H1 (cell line): Measurements from ENCODE around the gene ZNF768. TPM values are rescaled to one million over a fixed set of nuclear protein-coding genes. Genes with fewer than 3 reads are reported as not detected.

ENCODE experiments used
- CTCF ChIA-PET: fragments of 300-600 bp; sonication (Branson Sonifier 250); formaldehyde crosslinking; loops from one replicate; lab custom pipeline; 2021; ENCODE audit not compliant: partially characterized antibody; lab: Charles Lee
- POLR2A ChIA-PET: fragments of 300-600 bp; sonication (Branson Sonifier 250); formaldehyde crosslinking; loops from one replicate; lab custom pipeline; 2021; ENCODE audit warnings: inconsistent platforms; ENCODE audit not compliant: partially characterized antibody; lab: Charles Lee
- DNase-seq, 2 experiments: peaks; one replicate each; pipeline versions ENCODE4 v3.0.0 to v3.0.0-alpha.2; 2010 to 2022; ENCODE audit warnings: low spot score in 2 of 2, low read depth in 1 of 2, mixed read lengths in 1 of 2
- FAIRE-seq: peaks from 2 replicates; lab custom pipeline; 2011; peaks lifted over from hg19 to GRCh38; lab: Jason Lieb, UNC
- H2AFZ ChIP-seq: 2 replicates; pipeline ENCODE4 v1.8.1; 2012; ENCODE audit warnings: low read length, inconsistent platforms
- H2AK5ac ChIP-seq: 2 replicates; pipeline ENCODE4 v1.6.1; 2013; ENCODE audit warnings: low read depth, low read length
- H2BK120ac ChIP-seq: replicated peaks from 2 replicates; pipeline ENCODE3; 2013; ENCODE audit warnings: low read depth, low read length, inconsistent platforms
- H2BK12ac ChIP-seq: 2 replicates; pipeline ENCODE4 v1.6.1; 2013; ENCODE audit warnings: low read depth, low read length
- H2BK15ac ChIP-seq: 2 replicates; pipeline ENCODE4 v1.6.1; 2013; ENCODE audit warnings: low read length
- H2BK20ac ChIP-seq: 2 replicates; pipeline ENCODE4 v1.6.1; 2013; ENCODE audit warnings: low read length
- H2BK5ac ChIP-seq: 2 replicates; pipeline ENCODE4 v1.6.1; 2013; ENCODE audit warnings: low read depth, low read length
- H3K14ac ChIP-seq: 2 replicates; pipeline ENCODE4 v1.6.1; 2013; ENCODE audit warnings: inconsistent platforms; ENCODE audit not compliant: insufficient read length
- H3K18ac ChIP-seq: 2 replicates; pipeline ENCODE4 v1.6.1; 2013; ENCODE audit warnings: low read length; ENCODE audit errors: extremely low read depth
- H3K23ac ChIP-seq: 2 replicates; pipeline ENCODE4 v1.6.1; 2013; ENCODE audit warnings: inconsistent platforms; ENCODE audit not compliant: insufficient read length
- H3K23me2 ChIP-seq: 2 replicates; pipeline ENCODE4 v1.6.1; 2013; ENCODE audit warnings: low read depth, low read length
- H3K27ac ChIP-seq: 2 replicates; pipeline ENCODE4 v1.6.1; 2011; ENCODE audit warnings: low read depth, low read length, inconsistent platforms
- H3K27me3 ChIP-seq, 4 experiments: replicated peaks in 1 of 4; 1 replicate in 1 of 4; 2 replicates in 3 of 4; pipeline versions ENCODE4 v1.6.1 to v1.8.1; 2011 to 2013; ENCODE audit warnings: low read length in 3 of 4, mild to moderate bottlenecking in 3 of 4, inconsistent platforms in 2 of 4, mixed read lengths in 2 of 4, moderate library complexity in 1 of 4; ENCODE audit not compliant: control insufficient read depth in 3 of 4, insufficient read depth in 3 of 4; ENCODE audit errors: extremely low read depth in 1 of 4
- H3K36me3 ChIP-seq, 4 experiments: 2 replicates each; pipeline versions ENCODE4 v1.6.1 to v1.8.1; 2011 to 2013; ENCODE audit warnings: mild to moderate bottlenecking in 4 of 4, low read length in 3 of 4, moderate library complexity in 2 of 4, control low read depth in 1 of 4, inconsistent platforms in 1 of 4; ENCODE audit not compliant: insufficient read depth in 4 of 4, control insufficient read depth in 2 of 4
- H3K4ac ChIP-seq: replicated peaks from 2 replicates; pipeline ENCODE3; 2013; ENCODE audit warnings: low read length, low read depth, mixed read lengths, inconsistent platforms; ENCODE audit not compliant: insufficient read length
- H3K4me1 ChIP-seq, 4 experiments: replicated peaks in 1 of 4; 1 replicate in 1 of 4; 2 replicates in 3 of 4; pipeline versions ENCODE4 v1.6.1 to v1.8.1; 2011 to 2013; ENCODE audit warnings: low read length in 3 of 4, inconsistent platforms in 2 of 4, mixed read lengths in 1 of 4; ENCODE audit not compliant: insufficient read depth in 4 of 4, control insufficient read depth in 3 of 4
- H3K4me2 ChIP-seq, 2 experiments: 2 replicates each; pipeline versions ENCODE4 v1.6.1 to v1.8.1; 2011 to 2013; ENCODE audit warnings: low read depth in 2 of 2, low read length in 2 of 2, control low read depth in 1 of 2, inconsistent platforms in 1 of 2, mild to moderate bottlenecking in 1 of 2; ENCODE audit not compliant: insufficient read depth in 1 of 2
- H3K4me3 ChIP-seq, 4 experiments: fragments of 200-600, 300-600 bp in 1 of 4; sonication (generic), shearing (Covaris generic), sonication (Bioruptor Twin) in 1 of 4; 2 replicates each; pipeline versions ENCODE4 v1.5.1 to v1.8.1; 2011 to 2016; ENCODE audit warnings: low read length in 4 of 4, low read depth in 3 of 4, control low read depth in 2 of 4, inconsistent platforms in 2 of 4, mild to moderate bottlenecking in 2 of 4, mixed read lengths in 1 of 4, moderate library complexity in 1 of 4; ENCODE audit not compliant: insufficient read depth in 2 of 4; ENCODE audit errors: extremely low read depth in 1 of 4
- H3K56ac ChIP-seq: replicated peaks from 2 replicates; pipeline ENCODE3; 2013; ENCODE audit warnings: low read depth, mild to moderate bottlenecking, mixed read lengths, low read length, inconsistent platforms; ENCODE audit not compliant: insufficient read length
- H3K79me1 ChIP-seq: 2 replicates; pipeline ENCODE4 v1.6.1; 2013; ENCODE audit warnings: low read depth, low read length, control low read depth
- H3K79me2 ChIP-seq, 2 experiments: 2 replicates each; pipeline versions ENCODE4 v1.6.1 to v1.8.1; 2012 to 2013; ENCODE audit warnings: low read length in 2 of 2, mild to moderate bottlenecking in 2 of 2, inconsistent platforms in 1 of 2; ENCODE audit not compliant: insufficient read depth in 2 of 2, control insufficient read depth in 1 of 2
- H3K9ac ChIP-seq, 4 experiments: replicated peaks in 1 of 4; 1 replicate in 1 of 4; 2 replicates in 3 of 4; pipeline versions ENCODE4 v1.6.1 to v1.8.1; 2011 to 2013; ENCODE audit warnings: low read depth in 3 of 4, low read length in 3 of 4, control low read depth in 2 of 4, mild to moderate bottlenecking in 2 of 4, moderate library complexity in 2 of 4, inconsistent platforms in 1 of 4; ENCODE audit errors: extremely low read depth in 1 of 4
- H3K9me3 ChIP-seq, 2 experiments: 2 replicates each; pipeline versions ENCODE4 v1.6.1 to v1.8.1; 2012 to 2013; ENCODE audit warnings: mild to moderate bottlenecking in 2 of 2, moderate library complexity in 2 of 2, control low read depth in 1 of 2, inconsistent platforms in 1 of 2, low read depth in 1 of 2, low read length in 1 of 2, mixed read lengths in 1 of 2; ENCODE audit not compliant: insufficient read depth in 2 of 2
- H4K20me1 ChIP-seq, 2 experiments: replicated peaks in 1 of 2; 2 replicates each; pipeline versions ENCODE3 to v1.8.1; 2011 to 2013; ENCODE audit warnings: inconsistent platforms in 2 of 2, low read length in 2 of 2, mild to moderate bottlenecking in 1 of 2; ENCODE audit not compliant: insufficient read depth in 2 of 2, control insufficient read depth in 1 of 2
- H4K5ac ChIP-seq: 2 replicates; pipeline ENCODE4 v1.6.1; 2013; ENCODE audit warnings: low read length, low read depth, mixed read lengths, inconsistent platforms; ENCODE audit not compliant: insufficient read length
- H4K8ac ChIP-seq: 2 replicates; pipeline ENCODE4 v1.8.0; 2013; ENCODE audit warnings: mild to moderate bottlenecking, moderate library complexity, low read length, inconsistent platforms; ENCODE audit not compliant: insufficient read depth; ENCODE audit errors: extremely low read depth
- H4K91ac ChIP-seq: replicated peaks from 2 replicates; pipeline ENCODE3; 2013; ENCODE audit warnings: low read length, mixed read lengths, inconsistent platforms; ENCODE audit not compliant: insufficient read length
- BACH1 ChIP-seq: IDR thresholded peaks from 2 replicates; pipeline ENCODE4 v1.6.1; 2012; ENCODE audit warnings: low read length, improper control_type of control experiment
- CREB1 ChIP-seq: IDR thresholded peaks from 2 replicates; pipeline ENCODE4 v1.6.1; 2012; ENCODE audit warnings: inconsistent platforms
- CTBP2 ChIP-seq: IDR thresholded peaks from 2 replicates; pipeline ENCODE4 v1.7.0; 2011; ENCODE audit warnings: borderline replicate concordance, mild to moderate bottlenecking, moderate library complexity, mixed read lengths, low read length; ENCODE audit not compliant: insufficient read depth, insufficient read length
- E2F6 ChIP-seq: IDR thresholded peaks from 2 replicates; pipeline ENCODE4 v1.6.1; 2012; ENCODE audit warnings: inconsistent platforms
- EGR1 ChIP-seq: IDR thresholded peaks from 2 replicates; pipeline ENCODE4 v1.6.1; 2011; ENCODE audit warnings: low read depth, low read length, borderline replicate concordance
- EP300 ChIP-seq, 2 experiments: IDR thresholded peaks; 1 replicate in 1 of 2; 2 replicates in 1 of 2; pipeline ENCODE4 v1.6.1; 2011 to 2012; ENCODE audit warnings: low read depth in 2 of 2, low read length in 2 of 2, mild to moderate bottlenecking in 2 of 2, borderline replicate concordance in 1 of 2, inconsistent platforms in 1 of 2, moderate library complexity in 1 of 2
- JUN ChIP-seq: IDR thresholded peaks from 2 replicates; pipeline ENCODE4 v1.6.1; 2011; ENCODE audit warnings: low read depth, mild to moderate bottlenecking, improper control_type of control experiment, low read length
- KDM4A ChIP-seq: IDR thresholded peaks from one replicate; pipeline ENCODE4 v1.7.1; 2012; ENCODE audit warnings: low read depth, mild to moderate bottlenecking, moderate library complexity, low read length, inconsistent platforms; ENCODE audit not compliant: severe bottlenecking
- KDM5A ChIP-seq: fragments of 200-600 bp; IDR thresholded peaks from 2 replicates; pipeline ENCODE4 v1.7.1; 2012; ENCODE audit warnings: mild to moderate bottlenecking, low read length, inconsistent platforms, mixed read lengths
- POLR2A ChIP-seq, 2 experiments: IDR thresholded peaks; 1 replicate in 1 of 2; 2 replicates in 1 of 2; pipeline ENCODE4 v1.6.1; 2011; ENCODE audit warnings: low read depth in 2 of 2, low read length in 2 of 2, mild to moderate bottlenecking in 2 of 2; ENCODE audit errors: control extremely low read depth in 1 of 2
- SIRT6 ChIP-seq: IDR thresholded peaks from one replicate; pipeline ENCODE4 v1.7.1; 2012; ENCODE audit warnings: low read length, inconsistent platforms
- SIX5 ChIP-seq: IDR thresholded peaks from 2 replicates; pipeline ENCODE4 v1.6.1; 2011; ENCODE audit warnings: mild to moderate bottlenecking, low read depth, low read length
- SP4 ChIP-seq: IDR thresholded peaks from 2 replicates; pipeline ENCODE4 v1.6.1; 2012; ENCODE audit warnings: low read length, inconsistent platforms
- YY1 ChIP-seq: IDR thresholded peaks from 2 replicates; pipeline ENCODE4 v1.6.1; 2011; ENCODE audit warnings: low read depth, mild to moderate bottlenecking, low read length
- WGBS, 2 experiments: shearing (Covaris generic) in 1 of 2; methylation state at CpG; one replicate each; pipeline versions ENCODE4 v1.1.6 to v1.1.7; 2013 to 2015; ENCODE audit warnings: low lambda C conversion rate in 2 of 2, mixed read lengths in 2 of 2, inconsistent platforms in 1 of 2, low coverage in 1 of 2, missing lambda C conversion rate in 1 of 2; ENCODE audit not compliant: insufficient replicate concordance in 2 of 2, insufficient coverage in 1 of 2, insufficient read length in 1 of 2; ENCODE audit errors: extremely low coverage in 1 of 2, missing lambda C conversion rate in 1 of 2; 5-methylcytosine and 5-hydroxymethylcytosine counted together
- polyA plus RNA-seq, 7 experiments: library from polyadenylated mRNA; depleted of rRNA in 3 of 7; stranded (reverse) in 5 of 7; unstranded in 2 of 7; fragments of >200 nt in 5 of 7; fragments of 200-250 nt in 2 of 7; gene quantifications; 1 replicate in 5 of 7; 2 replicates in 1 of 7; 4 replicates in 1 of 7; pipeline versions ENCODE4 v1.2.1 to v1.2.3, GENCODE V29; 2011 to 2013; ENCODE audit warnings: missing spikeins in 2 of 7, mixed read lengths in 2 of 7
- total RNA-seq: library from RNA; stranded (reverse); fragmentation: NEBNext Ultra II Directional; extraction: Animal tissue kit (Norgen Biotek cat#: 25700); gene quantifications from 2 replicates; pipeline ENCODE4 v1.2.1, GENCODE V29; 2021

ZNF768 gene
- total and polyA plus RNA-seq, 2 of the 8 experiments (the other 6 are each of a cell fraction or from before 2014, with no cell fraction given), result 36.1 to 47.7 TPM

GRCh38 chr16:30567991-30568638 lies 41.7 kb upstream of the ZNF768 start:
- Histone ChIP-seq H3K18ac (no peak overlapping the region), H3K56ac (no peak overlapping the region), H4K20me1 (no peaks in the 10 kb centered on the region), H3K79me2 (no peaks in the 10 kb centered on the region), H3K4me1 (peaks cover 0 to 9% (median 2%) of the 10 kb centered on the region in 4 experiments; a peak in 5 of 7 replicates), H2AFZ (no peak overlapping the region), H3K4me3 (no peak overlapping the region), H3K4ac (no peak overlapping the region), H4K8ac (no peak overlapping the region), H3K79me1 (no peaks in the 10 kb centered on the region), H3K4me2 (no peak overlapping the region), H4K5ac (no peak overlapping the region), H4K91ac (no peak overlapping the region), H2BK5ac (no peak overlapping the region), H3K14ac (no peak overlapping the region), H3K23me2 (peaks cover 12% of the 10 kb centered on the region; the same call in 1 of the 2 replicates), H3K27ac (no peak overlapping the region), H3K9ac (no peak overlapping the region), H2BK20ac (no peak overlapping the region), H3K27me3 (no peaks in the 10 kb centered on the region; a peak in 1 of 7 replicates), H3K36me3 (no peaks in the 10 kb centered on the region), H3K9me3 (no peaks in the 10 kb centered on the region), H2BK12ac (no peak overlapping the region), H3K23ac (no peak overlapping the region), H2BK15ac (no peak overlapping the region), H2AK5ac (no peak overlapping the region), H2BK120ac (no peak overlapping the region)
- 93% methylated on average over 6 of the region's 6 CpGs; no CpG with 5 or more reads in 1 of the 2 experiments for WGBS, 2 experiments
- ChIA-PET CTCF (interaction anchor here (0.6 to 5.7 kb wide), 5 partner anchors 17 to 532 kb away, joined by 3 to 28 read pairs (median 6); partner anchors contain the start of genes DCTPP1, ZNF747 and ZNF785), POLR2A (interaction anchor here (0.9 to 5.0 kb wide), 6 partner anchors 10 to 42 kb away, joined by 3 to 26 read pairs (median 4); partner anchors contain the start of genes ZNF689, ZNF747, ZNF764 and ZNF785)
- DNase-seq (no peak), FAIRE-seq (no peak)
- TF ChIP-seq SP4, result no peak
- TF ChIP-seq JUN, result no peak
- no peak for TF ChIP-seq POLR2A (IDR thresholded peaks at IDR 0.05; ENCODE audit: control extremely low read depth in 1 of 2, low read depth in 2 of 2, low read length in 2 of 2)
- TF ChIP-seq KDM5A, result no peak
- no peak for TF ChIP-seq SIX5
- TF ChIP-seq CTBP2, result no peak
- no peak for TF ChIP-seq SIRT6
- no peak for TF ChIP-seq YY1
- TF ChIP-seq CREB1, result no peak
- TF ChIP-seq EGR1, result no peak
- TF ChIP-seq BACH1, result no peak
- TF ChIP-seq KDM4A, result no peak
- TF ChIP-seq E2F6, result no peak
- no peak for TF ChIP-seq EP300 (IDR thresholded peaks at IDR 0.05; ENCODE audit: borderline replicate concordance in 1 of 2, low read depth in 2 of 2, low read length in 2 of 2)
